Measurements from ENCODE around the gene PPM1H.

- no peak for TF ChIP-seq POLR2A (IDR thresholded peaks at IDR 0.05)
- TF ChIP-seq, protein P1, sequence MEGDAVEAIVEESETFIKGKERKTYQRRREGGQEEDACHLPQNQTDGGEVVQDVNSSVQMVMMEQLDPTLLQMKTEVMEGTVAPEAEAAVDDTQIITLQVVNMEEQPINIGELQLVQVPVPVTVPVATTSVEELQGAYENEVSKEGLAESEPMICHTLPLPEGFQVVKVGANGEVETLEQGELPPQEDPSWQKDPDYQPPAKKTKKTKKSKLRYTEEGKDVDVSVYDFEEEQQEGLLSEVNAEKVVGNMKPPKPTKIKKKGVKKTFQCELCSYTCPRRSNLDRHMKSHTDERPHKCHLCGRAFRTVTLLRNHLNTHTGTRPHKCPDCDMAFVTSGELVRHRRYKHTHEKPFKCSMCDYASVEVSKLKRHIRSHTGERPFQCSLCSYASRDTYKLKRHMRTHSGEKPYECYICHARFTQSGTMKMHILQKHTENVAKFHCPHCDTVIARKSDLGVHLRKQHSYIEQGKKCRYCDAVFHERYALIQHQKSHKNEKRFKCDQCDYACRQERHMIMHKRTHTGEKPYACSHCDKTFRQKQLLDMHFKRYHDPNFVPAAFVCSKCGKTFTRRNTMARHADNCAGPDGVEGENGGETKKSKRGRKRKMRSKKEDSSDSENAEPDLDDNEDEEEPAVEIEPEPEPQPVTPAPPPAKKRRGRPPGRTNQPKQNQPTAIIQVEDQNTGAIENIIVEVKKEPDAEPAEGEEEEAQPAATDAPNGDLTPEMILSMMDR (IDR thresholded peaks at IDR 0.05): no peak
These were observed 155.5 kb downstream of the PPM1H start for GRCh38 chr12:62779488-62779887.

All from adrenal gland (tissue), 5 donors.